ENCODE measurements around the gene DHRSX. TPM values are rescaled to one million over a fixed set of nuclear protein-coding genes. Genes with fewer than 3 reads are reported as not detected.
A peak's percentile ranks its signal among the peaks of the same experiment; 100 is the strongest.

The DHRSX gene
- total and polyA plus RNA-seq, 9 of the 15 experiments (the other 6 are each of a cell fraction or from before 2014, with no cell fraction given) = 0.59 to 11.0 (median 6.2) TPM

DNA sequence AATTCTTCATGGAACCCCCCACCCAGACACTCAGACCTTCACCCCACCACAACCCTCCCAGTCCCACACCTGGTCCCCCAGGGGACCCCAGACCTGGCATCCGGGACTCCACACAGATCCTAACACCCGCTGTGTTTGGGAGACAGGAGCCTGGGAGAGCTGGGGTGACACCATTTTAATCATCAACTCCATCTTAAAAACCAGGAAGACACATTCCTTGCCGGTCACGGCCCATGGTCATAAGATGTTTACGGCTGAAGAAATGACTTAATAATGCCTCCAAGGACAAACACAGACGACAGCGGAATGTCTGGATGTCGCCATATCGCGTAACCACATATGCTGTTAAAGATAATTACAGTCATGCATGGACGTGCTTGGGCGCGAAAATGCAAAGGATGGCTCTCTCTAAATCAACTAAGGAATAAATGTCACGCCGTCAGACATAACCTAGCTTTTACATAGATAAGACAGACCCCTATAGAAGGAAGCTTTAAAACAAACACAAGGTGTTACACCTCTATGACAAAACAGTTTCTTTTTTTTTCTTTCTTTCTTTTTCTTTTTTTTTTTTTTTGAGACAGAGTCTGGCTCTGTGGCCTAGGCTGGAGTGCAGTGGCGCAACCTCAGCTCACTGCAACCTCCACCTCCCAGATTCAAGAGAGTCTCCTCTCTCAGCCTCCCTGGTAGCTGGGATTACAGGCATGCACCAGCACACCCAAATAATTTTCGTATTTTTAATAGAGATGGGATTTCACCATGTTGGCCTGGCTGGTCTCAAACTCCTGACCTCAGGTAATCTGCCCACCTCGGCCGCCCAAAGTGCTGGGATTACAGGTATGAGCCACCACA is 2.1 kb upstream of the DHRSX start (continued):
- TF ChIP-seq, protein P1, sequence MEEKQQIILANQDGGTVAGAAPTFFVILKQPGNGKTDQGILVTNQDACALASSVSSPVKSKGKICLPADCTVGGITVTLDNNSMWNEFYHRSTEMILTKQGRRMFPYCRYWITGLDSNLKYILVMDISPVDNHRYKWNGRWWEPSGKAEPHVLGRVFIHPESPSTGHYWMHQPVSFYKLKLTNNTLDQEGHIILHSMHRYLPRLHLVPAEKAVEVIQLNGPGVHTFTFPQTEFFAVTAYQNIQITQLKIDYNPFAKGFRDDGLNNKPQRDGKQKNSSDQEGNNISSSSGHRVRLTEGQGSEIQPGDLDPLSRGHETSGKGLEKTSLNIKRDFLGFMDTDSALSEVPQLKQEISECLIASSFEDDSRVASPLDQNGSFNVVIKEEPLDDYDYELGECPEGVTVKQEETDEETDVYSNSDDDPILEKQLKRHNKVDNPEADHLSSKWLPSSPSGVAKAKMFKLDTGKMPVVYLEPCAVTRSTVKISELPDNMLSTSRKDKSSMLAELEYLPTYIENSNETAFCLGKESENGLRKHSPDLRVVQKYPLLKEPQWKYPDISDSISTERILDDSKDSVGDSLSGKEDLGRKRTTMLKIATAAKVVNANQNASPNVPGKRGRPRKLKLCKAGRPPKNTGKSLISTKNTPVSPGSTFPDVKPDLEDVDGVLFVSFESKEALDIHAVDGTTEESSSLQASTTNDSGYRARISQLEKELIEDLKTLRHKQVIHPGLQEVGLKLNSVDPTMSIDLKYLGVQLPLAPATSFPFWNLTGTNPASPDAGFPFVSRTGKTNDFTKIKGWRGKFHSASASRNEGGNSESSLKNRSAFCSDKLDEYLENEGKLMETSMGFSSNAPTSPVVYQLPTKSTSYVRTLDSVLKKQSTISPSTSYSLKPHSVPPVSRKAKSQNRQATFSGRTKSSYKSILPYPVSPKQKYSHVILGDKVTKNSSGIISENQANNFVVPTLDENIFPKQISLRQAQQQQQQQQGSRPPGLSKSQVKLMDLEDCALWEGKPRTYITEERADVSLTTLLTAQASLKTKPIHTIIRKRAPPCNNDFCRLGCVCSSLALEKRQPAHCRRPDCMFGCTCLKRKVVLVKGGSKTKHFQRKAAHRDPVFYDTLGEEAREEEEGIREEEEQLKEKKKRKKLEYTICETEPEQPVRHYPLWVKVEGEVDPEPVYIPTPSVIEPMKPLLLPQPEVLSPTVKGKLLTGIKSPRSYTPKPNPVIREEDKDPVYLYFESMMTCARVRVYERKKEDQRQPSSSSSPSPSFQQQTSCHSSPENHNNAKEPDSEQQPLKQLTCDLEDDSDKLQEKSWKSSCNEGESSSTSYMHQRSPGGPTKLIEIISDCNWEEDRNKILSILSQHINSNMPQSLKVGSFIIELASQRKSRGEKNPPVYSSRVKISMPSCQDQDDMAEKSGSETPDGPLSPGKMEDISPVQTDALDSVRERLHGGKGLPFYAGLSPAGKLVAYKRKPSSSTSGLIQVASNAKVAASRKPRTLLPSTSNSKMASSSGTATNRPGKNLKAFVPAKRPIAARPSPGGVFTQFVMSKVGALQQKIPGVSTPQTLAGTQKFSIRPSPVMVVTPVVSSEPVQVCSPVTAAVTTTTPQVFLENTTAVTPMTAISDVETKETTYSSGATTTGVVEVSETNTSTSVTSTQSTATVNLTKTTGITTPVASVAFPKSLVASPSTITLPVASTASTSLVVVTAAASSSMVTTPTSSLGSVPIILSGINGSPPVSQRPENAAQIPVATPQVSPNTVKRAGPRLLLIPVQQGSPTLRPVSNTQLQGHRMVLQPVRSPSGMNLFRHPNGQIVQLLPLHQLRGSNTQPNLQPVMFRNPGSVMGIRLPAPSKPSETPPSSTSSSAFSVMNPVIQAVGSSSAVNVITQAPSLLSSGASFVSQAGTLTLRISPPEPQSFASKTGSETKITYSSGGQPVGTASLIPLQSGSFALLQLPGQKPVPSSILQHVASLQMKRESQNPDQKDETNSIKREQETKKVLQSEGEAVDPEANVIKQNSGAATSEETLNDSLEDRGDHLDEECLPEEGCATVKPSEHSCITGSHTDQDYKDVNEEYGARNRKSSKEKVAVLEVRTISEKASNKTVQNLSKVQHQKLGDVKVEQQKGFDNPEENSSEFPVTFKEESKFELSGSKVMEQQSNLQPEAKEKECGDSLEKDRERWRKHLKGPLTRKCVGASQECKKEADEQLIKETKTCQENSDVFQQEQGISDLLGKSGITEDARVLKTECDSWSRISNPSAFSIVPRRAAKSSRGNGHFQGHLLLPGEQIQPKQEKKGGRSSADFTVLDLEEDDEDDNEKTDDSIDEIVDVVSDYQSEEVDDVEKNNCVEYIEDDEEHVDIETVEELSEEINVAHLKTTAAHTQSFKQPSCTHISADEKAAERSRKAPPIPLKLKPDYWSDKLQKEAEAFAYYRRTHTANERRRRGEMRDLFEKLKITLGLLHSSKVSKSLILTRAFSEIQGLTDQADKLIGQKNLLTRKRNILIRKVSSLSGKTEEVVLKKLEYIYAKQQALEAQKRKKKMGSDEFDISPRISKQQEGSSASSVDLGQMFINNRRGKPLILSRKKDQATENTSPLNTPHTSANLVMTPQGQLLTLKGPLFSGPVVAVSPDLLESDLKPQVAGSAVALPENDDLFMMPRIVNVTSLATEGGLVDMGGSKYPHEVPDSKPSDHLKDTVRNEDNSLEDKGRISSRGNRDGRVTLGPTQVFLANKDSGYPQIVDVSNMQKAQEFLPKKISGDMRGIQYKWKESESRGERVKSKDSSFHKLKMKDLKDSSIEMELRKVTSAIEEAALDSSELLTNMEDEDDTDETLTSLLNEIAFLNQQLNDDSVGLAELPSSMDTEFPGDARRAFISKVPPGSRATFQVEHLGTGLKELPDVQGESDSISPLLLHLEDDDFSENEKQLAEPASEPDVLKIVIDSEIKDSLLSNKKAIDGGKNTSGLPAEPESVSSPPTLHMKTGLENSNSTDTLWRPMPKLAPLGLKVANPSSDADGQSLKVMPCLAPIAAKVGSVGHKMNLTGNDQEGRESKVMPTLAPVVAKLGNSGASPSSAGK (IDR thresholded peaks at IDR 0.05) = no peak; the same call in 1 of the 2 replicates
- peak; percentile 91 for TF ChIP-seq DDX20 (tag; IDR thresholded peaks at IDR 0.05; ENCODE audit: low read depth)
- TF ChIP-seq, protein P2, sequence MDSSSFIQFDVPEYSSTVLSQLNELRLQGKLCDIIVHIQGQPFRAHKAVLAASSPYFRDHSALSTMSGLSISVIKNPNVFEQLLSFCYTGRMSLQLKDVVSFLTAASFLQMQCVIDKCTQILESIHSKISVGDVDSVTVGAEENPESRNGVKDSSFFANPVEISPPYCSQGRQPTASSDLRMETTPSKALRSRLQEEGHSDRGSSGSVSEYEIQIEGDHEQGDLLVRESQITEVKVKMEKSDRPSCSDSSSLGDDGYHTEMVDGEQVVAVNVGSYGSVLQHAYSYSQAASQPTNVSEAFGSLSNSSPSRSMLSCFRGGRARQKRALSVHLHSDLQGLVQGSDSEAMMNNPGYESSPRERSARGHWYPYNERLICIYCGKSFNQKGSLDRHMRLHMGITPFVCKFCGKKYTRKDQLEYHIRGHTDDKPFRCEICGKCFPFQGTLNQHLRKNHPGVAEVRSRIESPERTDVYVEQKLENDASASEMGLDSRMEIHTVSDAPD (CRISPR knock-in tag; IDR thresholded peaks at IDR 0.05) = peak; percentile 82
- TF ChIP-seq KLF10 (CRISPR knock-in tag; IDR thresholded peaks at IDR 0.05) = 0 out of 2 replicates have a peak, but pooled peaks have one; percentile 59
- TF ChIP-seq NELFE (IDR thresholded peaks at IDR 0.05; ENCODE audit: insufficient read depth, insufficient read length) = no peak
- no peak for TF ChIP-seq PHB2 (IDR thresholded peaks at IDR 0.05; ENCODE audit: low read depth)
- no peak for TF ChIP-seq IRF2 (CRISPR knock-in tag; IDR thresholded peaks at IDR 0.05)
- TF ChIP-seq, protein P3, sequence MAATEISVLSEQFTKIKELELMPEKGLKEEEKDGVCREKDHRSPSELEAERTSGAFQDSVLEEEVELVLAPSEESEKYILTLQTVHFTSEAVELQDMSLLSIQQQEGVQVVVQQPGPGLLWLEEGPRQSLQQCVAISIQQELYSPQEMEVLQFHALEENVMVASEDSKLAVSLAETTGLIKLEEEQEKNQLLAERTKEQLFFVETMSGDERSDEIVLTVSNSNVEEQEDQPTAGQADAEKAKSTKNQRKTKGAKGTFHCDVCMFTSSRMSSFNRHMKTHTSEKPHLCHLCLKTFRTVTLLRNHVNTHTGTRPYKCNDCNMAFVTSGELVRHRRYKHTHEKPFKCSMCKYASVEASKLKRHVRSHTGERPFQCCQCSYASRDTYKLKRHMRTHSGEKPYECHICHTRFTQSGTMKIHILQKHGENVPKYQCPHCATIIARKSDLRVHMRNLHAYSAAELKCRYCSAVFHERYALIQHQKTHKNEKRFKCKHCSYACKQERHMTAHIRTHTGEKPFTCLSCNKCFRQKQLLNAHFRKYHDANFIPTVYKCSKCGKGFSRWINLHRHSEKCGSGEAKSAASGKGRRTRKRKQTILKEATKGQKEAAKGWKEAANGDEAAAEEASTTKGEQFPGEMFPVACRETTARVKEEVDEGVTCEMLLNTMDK (IDR thresholded peaks at IDR 0.05; ENCODE audit: borderline replicate concordance, insufficient read depth, low read depth, low read length, poor library complexity, severe bottlenecking) = no peak
- no peak for TF ChIP-seq ZKSCAN3 (CRISPR knock-in tag; IDR thresholded peaks at IDR 0.05)
- no peak for TF ChIP-seq NFYB (IDR thresholded peaks at IDR 0.05; ENCODE audit: extremely low read depth, insufficient read length)
